CD4-positive, alpha-beta T cell treated with Interferon alpha-2 for 1 hour (primary cell): ENCODE measurements around the gene TUSC2.
A peak's percentile ranks its signal among the peaks of the same experiment; 100 is the strongest.
"Not testable (repeated sequence)": the region's sequence is repeated elsewhere in the genome, so short reads cannot be mapped to it uniquely, and the experiment has no call there.

ENCODE experiments used
- DNase-seq, 2 donors: peaks; one replicate each; pipeline ENCODE4 v3.0.0-alpha.2; 2020 to 2022

The TUSC2 gene

DNA sequence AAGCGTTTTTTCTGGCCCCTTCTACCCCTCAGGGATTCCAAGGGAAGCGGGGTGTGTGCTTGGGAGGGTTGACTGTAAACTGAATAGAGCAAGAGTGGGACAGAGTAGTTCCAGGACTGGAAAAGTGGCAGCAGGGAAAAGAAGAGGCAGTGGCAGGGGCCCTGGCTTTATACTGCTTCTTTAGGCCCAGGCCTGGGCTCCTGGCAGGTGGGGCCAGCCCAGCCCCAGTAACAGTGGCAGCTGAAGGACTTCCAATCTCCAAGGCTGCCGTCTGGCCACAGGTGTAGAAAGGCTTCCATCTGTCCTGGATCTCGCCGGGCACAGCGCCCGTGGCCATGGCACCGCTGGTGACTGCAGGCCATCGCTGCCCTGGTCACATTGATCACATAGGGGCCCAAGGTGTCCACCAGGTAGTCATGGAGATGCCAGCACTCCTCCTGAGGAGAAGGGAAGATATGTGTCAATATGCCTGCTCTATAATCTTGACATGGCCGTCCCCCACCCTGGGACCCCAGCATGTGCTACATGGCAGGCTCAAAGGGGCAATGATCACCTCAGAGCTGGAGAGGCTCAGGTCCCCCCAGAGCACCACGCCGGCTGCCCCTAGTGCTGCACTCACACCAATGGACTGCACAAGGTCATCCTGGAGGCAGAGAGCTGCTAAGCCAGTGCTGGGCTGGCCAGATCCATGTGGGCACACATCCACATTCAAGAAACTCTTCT is 34.8 kb downstream of the TUSC2 start:
- DNase-seq, result no peak

DNA sequence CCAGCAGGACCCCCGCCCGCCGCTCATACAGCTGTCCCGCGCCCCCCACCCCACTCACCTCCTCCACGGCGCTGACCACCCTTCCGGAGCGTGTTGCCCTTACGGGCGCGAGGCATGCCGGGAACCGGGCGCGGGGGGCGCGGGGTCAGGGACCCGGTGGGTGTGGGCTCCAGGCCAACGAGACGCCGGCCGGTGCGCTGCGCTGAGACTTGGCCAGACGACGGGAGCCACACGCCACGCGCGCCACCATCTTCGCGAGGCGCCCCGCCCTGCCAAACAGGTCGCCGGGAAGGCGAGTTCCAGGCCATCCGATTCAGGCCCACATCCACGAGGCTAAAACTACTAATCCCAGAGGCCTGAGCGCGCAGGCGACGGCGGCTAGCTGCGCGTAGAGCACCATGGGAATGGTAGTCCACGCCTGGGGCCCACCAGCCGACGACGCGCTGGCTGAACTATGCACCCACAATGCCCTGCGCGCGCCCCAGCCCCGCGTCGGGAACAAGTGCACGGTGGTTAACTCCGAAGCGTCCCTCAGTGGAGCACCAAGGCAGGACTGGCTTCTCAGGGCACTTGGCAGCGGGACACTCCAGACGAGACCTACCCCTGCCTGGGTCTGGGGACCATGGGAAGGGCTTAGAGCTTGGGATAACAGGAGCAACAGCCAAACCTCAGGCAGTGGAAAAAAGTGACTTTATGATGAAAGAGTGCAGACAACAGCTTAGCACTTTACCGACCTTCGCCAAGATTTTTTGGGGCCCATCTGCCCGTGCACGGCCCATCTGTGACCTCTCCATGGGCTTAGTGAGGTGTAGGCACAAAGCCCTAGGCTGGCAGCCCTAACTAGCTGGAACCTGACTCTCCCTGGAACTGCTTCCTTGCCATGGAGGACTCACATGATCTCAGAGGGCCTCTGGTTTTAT is 35.6 kb downstream of the TUSC2 start, which contains the start of gene IFRD2:
TSS of gene IFRD2 (minus strand) at position 271 of the 920 bp plus-strand sequence. CDS start at position 116, 155 bp downstream.
- DNase-seq, result peak; percentile 96 to 97

DNA sequence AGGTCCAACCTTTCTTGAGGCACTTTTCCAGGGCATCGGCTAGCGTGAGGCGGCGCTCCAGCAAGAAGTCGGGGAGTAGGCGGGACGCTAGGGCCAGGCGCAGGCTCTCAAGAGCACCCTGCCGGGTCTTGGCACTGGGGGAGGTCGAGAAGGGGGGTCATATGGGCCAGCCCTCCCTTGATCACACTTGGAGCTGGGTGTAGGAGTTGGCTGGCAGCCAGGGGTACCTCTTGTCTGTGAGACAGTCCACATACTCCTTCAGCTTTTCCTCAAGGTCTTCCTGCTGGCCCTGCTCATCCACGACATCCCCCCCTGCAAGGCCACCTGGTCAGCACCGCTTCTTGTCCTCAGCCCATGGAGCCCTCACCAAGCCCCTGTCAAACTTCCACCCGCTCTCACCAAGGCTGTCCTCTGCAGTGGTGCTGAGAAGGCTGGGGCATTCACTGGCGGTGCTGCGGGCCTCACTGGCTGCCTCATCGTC is 37.8 kb downstream of the TUSC2 start:
- no peak for DNase-seq

DNA sequence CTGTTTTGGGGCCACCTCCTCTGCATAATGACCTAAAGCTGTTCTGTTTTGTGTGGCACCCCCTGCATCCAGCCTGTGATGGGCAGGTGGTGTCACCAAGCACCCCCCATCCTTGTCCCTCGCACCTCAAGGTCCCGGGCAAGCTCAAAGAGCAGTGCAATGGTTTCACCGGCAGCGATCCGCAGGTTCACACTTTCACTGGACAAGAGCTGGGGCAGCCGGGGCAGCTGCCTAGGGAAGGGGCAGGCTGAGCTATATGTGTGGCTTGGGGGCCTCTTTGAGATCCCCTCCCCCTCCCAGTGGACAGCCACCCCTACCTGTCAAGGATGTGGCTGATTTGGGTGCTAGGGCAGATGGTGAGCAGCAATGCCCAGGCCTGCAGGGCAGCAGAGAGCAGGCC is 38.9 kb downstream of the TUSC2 start:
- DNase-seq, result no peak

DNA sequence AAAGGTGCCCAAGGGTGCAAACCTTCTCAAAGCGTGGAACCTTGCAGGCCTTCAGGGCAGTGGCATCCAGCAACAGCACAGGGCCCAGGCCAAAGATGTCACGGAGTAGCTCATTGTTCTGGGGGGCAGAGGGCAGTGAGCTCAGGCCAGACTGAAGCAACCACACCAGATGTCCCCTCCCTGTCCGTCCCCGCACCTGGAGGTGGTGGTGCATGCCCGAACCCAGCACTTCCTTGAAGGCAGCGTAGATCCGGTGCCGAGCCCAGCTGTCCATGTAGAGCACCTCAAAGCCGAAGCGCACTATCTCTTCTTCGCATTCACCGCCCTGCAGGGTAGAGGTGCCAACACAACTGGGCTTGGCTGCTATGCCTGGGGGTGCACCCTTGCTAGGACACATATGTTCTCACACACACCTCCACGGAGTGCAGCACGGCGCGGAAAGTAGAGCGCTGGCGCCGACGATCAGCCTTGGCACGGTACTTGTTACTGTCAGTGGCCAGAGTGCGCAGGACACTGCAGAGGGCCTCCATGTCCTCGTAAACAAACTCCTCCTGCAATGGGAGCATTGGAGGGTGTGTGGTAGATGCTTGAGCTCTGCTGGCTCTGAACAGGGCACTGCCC is 39.5 kb downstream of the TUSC2 start:
- DNase-seq, result no peak

DNA sequence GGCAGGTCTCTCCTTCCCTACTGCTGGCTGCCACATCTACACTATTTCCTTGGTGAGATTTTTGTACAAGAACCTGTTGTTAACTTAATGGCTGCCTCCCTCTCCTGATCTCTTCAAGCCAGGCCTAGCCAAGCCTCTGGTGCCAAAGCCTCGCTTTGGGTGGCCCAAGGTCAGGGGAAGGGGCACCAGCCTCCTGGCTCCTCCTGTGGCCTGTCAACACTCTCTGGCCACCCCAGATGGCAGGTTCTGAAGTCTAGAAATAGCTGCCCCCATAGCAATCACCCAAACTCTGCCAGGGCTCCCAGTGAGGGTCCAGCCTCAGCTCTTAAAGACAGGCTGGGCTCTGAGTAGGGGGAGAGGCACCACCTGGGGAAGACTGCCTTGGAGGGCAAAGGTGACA is 40.8 kb downstream of the TUSC2 start:
- DNase-seq, result no peak

DNA sequence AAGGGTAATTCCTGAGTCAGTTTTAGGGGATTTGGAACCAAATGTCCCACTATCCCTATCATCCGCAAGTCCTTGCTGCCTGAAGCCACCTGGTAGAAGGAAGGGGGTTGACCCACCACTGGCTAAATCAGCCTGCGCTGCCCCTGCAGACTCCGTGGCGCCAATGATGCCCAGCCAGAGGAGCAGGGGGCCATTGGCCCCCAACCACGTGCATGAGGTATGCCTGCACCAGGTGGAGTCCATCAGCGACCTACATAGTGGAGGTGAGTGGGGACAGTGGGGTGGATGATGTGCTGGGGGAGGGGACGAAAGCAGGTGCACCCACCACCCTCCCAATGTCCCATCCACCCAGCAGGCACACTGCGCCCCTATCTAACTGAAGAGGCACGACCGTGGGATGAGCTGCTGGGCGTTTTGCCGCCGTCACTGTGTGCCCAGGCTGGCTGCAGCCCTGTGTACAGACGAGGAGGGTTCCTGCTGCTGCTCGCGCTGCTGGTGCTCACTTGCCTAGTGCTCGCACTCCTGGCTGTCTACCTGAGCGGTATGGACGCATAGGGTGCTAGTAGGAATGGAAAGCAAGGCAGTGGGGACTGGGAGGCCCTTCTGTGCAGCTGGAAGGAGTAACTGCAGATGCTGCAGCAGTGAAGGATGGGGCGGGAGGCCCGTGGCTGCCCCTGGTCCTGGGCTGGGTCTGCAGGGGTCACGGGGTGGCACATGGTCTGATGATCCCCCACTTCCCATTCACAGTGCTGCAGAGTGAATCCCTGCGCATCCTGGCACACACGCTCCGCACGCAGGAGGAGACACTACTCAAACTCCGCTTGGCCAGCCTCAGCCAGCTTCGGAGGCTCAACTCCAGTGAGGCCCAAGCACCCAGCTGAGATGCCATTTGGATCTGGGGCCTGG is 41.4 kb downstream of the TUSC2 start:
- no peak for DNase-seq

DNA sequence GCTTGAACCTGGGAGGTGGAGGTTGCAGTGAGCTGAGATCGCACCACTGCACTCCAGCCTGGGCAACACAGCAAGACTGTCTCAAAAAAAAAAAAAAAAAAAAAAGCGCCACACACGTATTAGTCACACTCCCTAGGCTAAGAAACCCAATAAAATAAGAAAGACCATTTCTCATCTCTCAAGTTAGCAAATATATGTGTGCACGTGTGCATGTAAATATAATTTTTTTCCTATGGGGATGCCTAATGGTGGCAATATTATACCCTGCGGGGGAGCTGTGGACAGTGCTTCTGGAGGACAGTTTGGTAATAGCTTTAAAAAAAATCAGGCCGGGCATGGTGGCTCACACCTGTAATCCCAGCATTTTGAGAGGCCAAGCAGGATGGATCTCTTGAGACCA is 43.9 kb downstream of the TUSC2 start:
- not testable (repeated sequence) for DNase-seq

DNA sequence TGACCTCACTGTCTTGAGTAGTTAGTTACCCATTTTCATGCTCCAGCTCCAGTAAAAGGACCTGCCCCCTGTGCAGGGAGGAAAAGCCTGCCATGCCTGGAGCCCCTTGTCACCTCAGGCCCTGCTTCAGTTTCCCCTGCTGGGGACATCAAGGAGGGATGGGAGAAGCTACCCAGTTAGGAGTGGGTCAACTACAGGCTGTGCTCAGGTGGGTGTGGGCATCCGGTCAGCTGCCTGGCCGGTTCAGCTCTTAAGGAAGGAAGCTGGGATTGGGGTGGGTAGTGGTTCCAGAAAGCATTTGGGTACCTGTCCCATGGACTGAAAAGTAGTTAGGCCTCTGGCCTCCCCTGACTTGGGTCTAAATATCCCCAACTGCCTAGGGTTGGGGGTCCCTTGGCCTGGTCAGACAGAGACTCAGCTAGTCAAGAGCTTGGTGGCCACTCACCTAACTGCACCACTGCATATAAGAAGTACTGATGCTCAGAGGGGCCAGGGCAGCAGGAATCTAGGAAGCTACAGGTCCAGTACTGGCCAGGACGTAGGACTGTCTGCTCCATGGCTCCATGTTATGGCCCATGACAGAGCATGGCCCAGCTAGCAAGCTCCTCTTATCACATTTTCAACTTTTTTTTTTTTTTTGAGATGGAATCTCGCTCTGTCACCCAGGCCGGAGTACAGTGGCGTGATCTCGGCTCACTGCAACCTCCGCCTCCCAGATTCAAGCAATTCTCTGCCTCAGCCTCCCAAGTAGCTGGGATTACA is 48.6 kb downstream of the TUSC2 start:
- no peak for DNase-seq

DNA sequence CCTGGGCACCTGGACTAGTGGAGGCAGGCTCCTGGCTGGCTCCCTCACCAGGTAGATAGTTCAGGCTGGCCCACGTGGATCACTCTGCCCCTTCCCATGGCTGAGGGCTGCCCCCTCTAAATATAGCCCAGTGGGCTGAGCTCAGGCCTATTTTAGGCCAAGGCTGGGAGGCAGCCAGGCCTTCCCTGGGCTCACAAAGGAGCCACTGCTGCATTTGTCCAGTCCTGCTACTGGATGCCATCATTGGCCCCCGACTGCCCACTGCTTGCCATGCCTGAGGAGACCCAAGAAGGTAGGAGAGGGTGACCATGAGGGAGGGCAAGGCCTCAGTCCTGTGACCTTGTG is 49.2 kb downstream of the TUSC2 start, which contains the start of gene LSMEM2:
TSS of gene LSMEM2 (plus strand) at position 208 of the 345 bp plus-strand sequence. CDS start at position 235, 27 bp downstream.
- DNase-seq, result no peak

DNA sequence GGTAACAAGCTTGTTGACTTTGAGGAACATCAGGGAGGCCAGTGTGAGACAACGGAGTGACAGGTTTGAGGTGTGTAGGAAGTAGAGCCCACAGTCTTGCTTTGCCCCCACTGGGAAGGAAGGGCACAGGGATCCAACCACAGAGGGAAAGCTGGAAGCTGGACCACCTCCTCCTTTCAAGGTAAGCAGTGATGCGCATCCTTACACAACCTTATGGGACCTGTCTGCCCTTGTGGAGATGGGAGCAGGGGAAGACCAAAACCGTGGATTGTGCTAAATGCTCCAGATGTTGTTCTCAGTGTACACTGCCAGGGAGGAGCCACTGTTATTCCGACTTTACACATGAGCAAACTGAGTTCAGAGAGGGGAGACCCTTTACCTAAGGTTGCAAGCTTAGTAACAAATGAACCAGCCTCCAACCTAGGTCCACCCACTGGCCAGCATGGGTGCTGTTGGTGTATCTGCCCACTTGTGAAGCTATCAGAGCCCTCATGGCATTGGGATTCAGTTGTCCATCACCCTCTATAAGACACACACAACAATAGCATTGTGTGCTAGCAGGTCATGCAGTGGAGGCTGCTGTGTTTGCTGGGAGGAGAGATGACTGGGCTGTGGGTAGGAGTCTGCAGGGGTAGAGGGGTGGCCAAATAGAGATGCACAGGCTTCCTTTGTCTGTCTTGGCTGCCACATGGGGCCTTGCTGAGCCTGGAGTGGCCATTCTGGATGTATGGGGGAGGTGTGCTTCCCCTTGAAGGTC is 49.7 kb downstream of the TUSC2 start:
- DNase-seq, result no peak

DNA sequence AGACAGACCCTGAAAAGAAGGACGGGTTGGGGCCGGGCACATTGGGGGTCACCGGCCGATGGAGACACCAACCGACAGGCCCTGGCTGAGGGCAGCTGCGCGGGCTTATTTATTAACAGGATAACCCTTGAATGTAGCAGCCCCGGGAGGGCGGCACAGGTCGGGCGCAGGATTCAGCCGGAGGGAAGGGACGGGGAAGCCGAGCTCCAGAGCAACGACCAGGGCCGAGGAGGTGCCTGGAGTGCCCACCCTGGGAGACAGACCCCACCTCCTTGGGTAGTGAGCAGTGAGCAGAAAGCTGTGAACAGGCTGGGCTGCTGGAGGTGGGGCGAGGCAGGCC is 51.3 kb downstream of the TUSC2 start:
- DNase-seq, result no peak

DNA sequence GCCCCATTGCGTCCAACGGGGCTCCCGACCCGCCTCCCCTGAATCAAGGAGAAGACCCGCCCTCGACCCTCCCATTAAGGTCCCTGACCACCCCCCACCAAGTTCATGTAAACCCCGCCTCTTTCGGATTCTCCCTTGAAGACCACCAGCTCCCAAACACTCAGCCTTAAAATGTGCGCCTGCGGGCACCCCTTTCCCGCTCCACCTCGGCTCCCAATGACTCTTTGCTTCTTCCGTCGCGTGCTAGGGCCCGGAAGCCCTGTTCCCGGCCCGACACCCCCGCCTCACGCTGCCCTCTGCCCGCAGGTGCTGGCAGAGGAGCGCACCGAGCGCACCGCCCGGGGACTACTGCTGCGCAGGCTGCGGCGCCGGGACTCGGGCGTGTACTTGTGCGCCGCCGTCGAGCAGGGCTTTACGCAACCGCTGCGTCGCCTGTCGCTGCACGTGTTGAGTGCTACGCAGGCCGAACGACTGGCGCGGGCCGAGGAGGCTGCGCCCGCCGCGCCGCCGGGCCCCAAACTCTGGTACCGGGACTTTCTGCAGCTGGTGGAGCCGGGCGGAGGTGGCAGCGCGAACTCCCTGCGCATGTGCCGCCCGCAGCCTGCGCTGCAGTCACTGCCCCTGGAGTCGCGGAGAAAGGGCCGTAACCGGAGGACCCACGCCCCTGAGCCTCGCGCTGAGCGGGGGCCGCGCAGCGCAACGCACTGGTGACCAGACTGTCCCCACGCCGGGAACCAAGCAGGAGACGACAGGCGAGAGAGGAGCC is 51.8 kb downstream of the TUSC2 start:
- no peak for DNase-seq

DNA sequence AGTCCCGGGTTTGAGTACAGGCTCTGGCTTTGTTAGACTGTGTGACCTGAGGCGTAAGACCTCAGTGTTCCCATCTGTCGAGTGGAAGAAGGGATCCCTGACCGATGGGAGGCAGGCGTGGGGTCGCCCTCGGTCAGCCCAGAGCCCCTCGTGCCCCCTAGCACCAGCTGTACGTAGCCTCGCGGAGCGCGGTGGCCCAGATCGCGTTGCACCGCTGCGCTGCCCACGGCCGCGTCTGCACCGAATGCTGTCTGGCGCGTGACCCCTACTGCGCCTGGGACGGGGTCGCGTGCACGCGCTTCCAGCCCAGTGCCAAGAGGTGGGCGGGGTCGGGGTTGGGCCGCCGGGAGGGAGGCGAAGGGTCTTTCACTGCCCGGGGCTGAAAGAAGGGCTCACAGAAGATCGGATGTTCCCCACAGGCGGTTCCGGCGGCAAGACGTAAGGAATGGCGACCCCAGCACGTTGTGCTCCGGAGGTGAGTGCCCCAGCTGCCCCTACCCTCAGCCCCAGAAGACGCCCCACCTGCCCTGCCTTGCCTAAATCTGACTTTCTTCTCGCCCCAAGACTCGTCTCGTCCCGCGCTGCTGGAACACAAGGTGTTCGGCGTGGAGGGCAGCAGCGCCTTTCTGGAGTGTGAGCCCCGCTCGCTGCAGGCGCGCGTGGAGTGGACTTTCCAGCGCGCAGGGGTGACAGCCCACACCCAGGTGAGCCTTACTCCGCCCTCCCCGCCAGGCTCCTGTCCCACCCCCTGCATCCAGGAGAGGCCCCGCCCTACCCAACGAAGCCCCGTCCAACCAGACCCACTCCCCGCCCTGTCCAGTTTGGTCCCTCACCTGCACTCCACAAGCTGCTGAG is 52.7 kb downstream of the TUSC2 start:
- no peak for DNase-seq
